ENCODE measurements around the gene NLGN1. TPM values are rescaled to one million over a fixed set of nuclear protein-coding genes. Genes with fewer than 3 reads are reported as not detected.

The NLGN1 gene
- total RNA-seq, 1 donor from 2014 or later = 34.8 TPM

DNA sequence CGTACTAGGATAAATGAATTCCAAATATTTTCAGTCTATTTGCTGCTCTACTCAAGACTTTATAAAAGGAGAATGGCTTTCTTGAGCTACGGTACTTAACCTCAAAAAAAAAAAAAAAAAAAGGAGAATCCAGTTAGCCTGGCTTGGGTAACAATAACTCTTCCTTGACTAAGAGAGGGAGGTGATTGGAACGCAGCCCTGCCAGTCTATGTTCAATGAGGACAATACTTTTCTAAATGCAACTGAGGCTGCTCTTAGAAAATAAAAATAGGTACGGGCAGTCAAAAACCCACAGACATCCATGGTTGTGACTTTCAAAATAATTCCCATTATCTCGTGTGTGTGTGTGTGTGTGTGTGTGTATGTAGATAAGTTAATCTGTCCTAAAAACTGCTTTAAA is 799.9 kb downstream of the NLGN1 start:
- Histone ChIP-seq H3K4me1 (peaks cover 11% of the 10 kb centered on the region), H3K4me2 (no peak overlapping the region), H2AFZ (replicated peaks) (no peak overlapping the region), H3K9me3 (ENCODE audit: low read depth) (no peaks in the 10 kb centered on the region), H3K79me2 (ENCODE audit: low read depth) (no peaks in the 10 kb centered on the region), H3K27ac (no peak overlapping the region), H3K27me3 (no peaks in the 10 kb centered on the region), H4K20me1 (ENCODE audit: low read depth) (no peaks in the 10 kb centered on the region), H3F3A (ENCODE audit: low read depth) (no peaks in the 10 kb centered on the region), H3K4me3 (no peak overlapping the region), H3K9ac (no peak overlapping the region), H3K36me3 (no peaks in the 10 kb centered on the region)
- DNase-seq (ENCODE audit: low spot score) = no peak
- H3K9me3 Mint-ChIP-seq = peaks cover 2% of the 10 kb centered on the region
- no peaks in the 10 kb centered on the region for H3K27me3 Mint-ChIP-seq (ENCODE audit: insufficient read depth, low read depth)
- peaks cover 25% of the 10 kb centered on the region for H3K4me1 Mint-ChIP-seq
- no peaks in the 10 kb centered on the region for H3K36me3 Mint-ChIP-seq
- H3K4me3 Mint-ChIP-seq = no peak overlapping the region
- TF ChIP-seq EZH2 (IDR thresholded peaks at IDR 0.05) = no peak
- no peak for TF ChIP-seq CTCF (IDR thresholded peaks at IDR 0.05)
- TF ChIP-seq EZH2phosphoT487 (IDR thresholded peaks at IDR 0.05) = no peak
- H3K27ac Mint-ChIP-seq = no peak overlapping the region

- H3K4me3 Mint-ChIP-seq = no peak overlapping the region
- no peaks in the 10 kb centered on the region for H3K27me3 Mint-ChIP-seq (ENCODE audit: insufficient read depth, low read depth)
- H3K4me2 ChIP-seq = no peak overlapping the region
- H3K27me3 ChIP-seq = no peaks in the 10 kb centered on the region
- H3K36me3 Mint-ChIP-seq = no peaks in the 10 kb centered on the region
- no peak for TF ChIP-seq EZH2phosphoT487 (IDR thresholded peaks at IDR 0.05)
- no peak overlapping the region for H3K27ac Mint-ChIP-seq
- peaks cover 2% of the 10 kb centered on the region for H3K9me3 Mint-ChIP-seq
- H3K9ac ChIP-seq = no peak overlapping the region
- DNase-seq (ENCODE audit: low spot score) = no peak
- H3K36me3 ChIP-seq = no peaks in the 10 kb centered on the region
- peaks cover 9% of the 10 kb centered on the region for H3K4me1 ChIP-seq
- H3K79me2 ChIP-seq (ENCODE audit: low read depth) = no peaks in the 10 kb centered on the region
- no peak overlapping the region for H3K27ac ChIP-seq
- H3K4me3 ChIP-seq = no peak overlapping the region
- H2AFZ ChIP-seq (replicated peaks) = no peak overlapping the region
- peaks cover 28% of the 10 kb centered on the region for H3K4me1 Mint-ChIP-seq
- no peaks in the 10 kb centered on the region for H3F3A ChIP-seq (ENCODE audit: low read depth)
- no peaks in the 10 kb centered on the region for H4K20me1 ChIP-seq (ENCODE audit: low read depth)
- H3K9me3 ChIP-seq (ENCODE audit: low read depth) = no peaks in the 10 kb centered on the region
These were observed 800.7 kb downstream of the NLGN1 start for GRCh38 chr3:174198199-174198598.

DNA sequence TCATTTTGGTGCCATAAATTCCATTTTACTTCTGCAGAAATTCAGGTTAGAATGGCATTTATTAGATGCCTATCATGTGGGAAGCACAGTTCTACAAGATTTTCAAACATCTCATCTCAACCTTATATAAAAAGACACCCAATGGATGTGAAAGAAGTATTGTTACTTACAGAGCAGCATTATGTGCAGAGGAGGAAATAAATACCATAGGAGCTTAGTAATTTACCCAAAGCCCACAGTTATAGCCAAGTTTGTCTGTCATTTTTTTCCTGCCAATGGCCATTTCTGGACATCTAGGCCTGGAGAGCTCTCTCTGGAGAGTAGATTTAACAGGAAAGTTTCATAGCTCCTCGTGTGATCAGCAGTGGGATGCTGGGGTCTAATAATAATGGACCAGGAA is 802.2 kb downstream of the NLGN1 start:
- peaks cover 2% of the 10 kb centered on the region for H3K9me3 Mint-ChIP-seq
- H3K4me1 Mint-ChIP-seq = peaks cover 38% of the 10 kb centered on the region
- DNase-seq (ENCODE audit: low spot score) = no peak
- H3K27me3 Mint-ChIP-seq (ENCODE audit: insufficient read depth, low read depth) = no peaks in the 10 kb centered on the region
- H3K36me3 Mint-ChIP-seq = no peaks in the 10 kb centered on the region
- no peaks in the 10 kb centered on the region for H3K9me3 ChIP-seq (ENCODE audit: low read depth)
- peaks cover 6% of the 10 kb centered on the region for H3K4me1 ChIP-seq
- TF ChIP-seq CTCF (IDR thresholded peaks at IDR 0.05) = no peak
- no peak for TF ChIP-seq EZH2phosphoT487 (IDR thresholded peaks at IDR 0.05)
- no peak for TF ChIP-seq EZH2 (IDR thresholded peaks at IDR 0.05)
- no peaks in the 10 kb centered on the region for H3K27me3 ChIP-seq
- H2AFZ ChIP-seq (replicated peaks) = no peak overlapping the region
- H3K4me3 Mint-ChIP-seq = no peak overlapping the region
- H4K20me1 ChIP-seq (ENCODE audit: low read depth) = no peaks in the 10 kb centered on the region
- no peaks in the 10 kb centered on the region for H3K36me3 ChIP-seq
- no peak overlapping the region for H3K4me3 ChIP-seq
- no peak overlapping the region for H3K27ac ChIP-seq
- no peak overlapping the region for H3K27ac Mint-ChIP-seq
- no peaks in the 10 kb centered on the region for H3K79me2 ChIP-seq (ENCODE audit: low read depth)
- no peaks in the 10 kb centered on the region for H3F3A ChIP-seq (ENCODE audit: low read depth)
- H3K9ac ChIP-seq = no peak overlapping the region
- H3K4me2 ChIP-seq = no peak overlapping the region

DNA sequence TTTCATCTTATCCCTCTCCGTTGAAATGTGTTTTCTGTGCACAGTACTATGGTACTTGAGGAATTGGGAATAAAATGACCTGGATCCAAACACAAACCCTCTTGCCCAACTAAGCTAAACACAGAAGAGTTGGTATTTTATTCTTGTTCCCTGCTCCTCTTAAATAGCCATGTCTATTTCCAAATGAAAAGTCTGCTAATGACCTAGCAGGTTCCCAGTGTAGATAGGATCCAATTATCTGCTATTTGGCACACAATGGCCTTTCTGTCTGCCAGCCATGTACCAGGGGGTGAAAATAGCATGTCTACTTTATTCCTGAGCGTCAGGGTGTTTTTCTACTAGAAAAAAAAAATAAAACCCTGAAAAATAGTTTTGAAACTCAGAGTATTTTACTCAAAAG is 804.6 kb downstream of the NLGN1 start:
- H3K27me3 Mint-ChIP-seq (ENCODE audit: insufficient read depth, low read depth) = no peaks in the 10 kb centered on the region
- no peak for DNase-seq (ENCODE audit: low spot score)
- peak overlapping the region; percentile 5 for H3K27ac Mint-ChIP-seq
- Histone ChIP-seq H3K4me1 (peaks cover 6% of the 10 kb centered on the region), H3K4me2 (no peak overlapping the region), H2AFZ (replicated peaks) (no peak overlapping the region), H3K9ac (no peak overlapping the region), H3K27ac (no peak overlapping the region), H3K79me2 (ENCODE audit: low read depth) (no peaks in the 10 kb centered on the region), H3K9me3 (ENCODE audit: low read depth) (no peaks in the 10 kb centered on the region), H3K4me3 (no peak overlapping the region), H3K36me3 (no peaks in the 10 kb centered on the region), H4K20me1 (ENCODE audit: low read depth) (no peaks in the 10 kb centered on the region), H3F3A (ENCODE audit: low read depth) (no peaks in the 10 kb centered on the region), H3K27me3 (no peaks in the 10 kb centered on the region)
- no peak overlapping the region for H3K4me3 Mint-ChIP-seq
- H3K9me3 Mint-ChIP-seq = peaks cover 2% of the 10 kb centered on the region
- H3K4me1 Mint-ChIP-seq = peaks cover 49% of the 10 kb centered on the region
- H3K36me3 Mint-ChIP-seq = no peaks in the 10 kb centered on the region
- TF ChIP-seq EZH2phosphoT487 (IDR thresholded peaks at IDR 0.05) (no peak), CTCF (IDR thresholded peaks at IDR 0.05) (no peak), EZH2 (IDR thresholded peaks at IDR 0.05) (no peak)
